GM23338 (cell line): ENCODE data around the gene WDR54. TPM values are rescaled to one million over a fixed set of nuclear protein-coding genes. Genes with fewer than 3 reads are reported as not detected.

Experiments
- ATAC-seq: fragments of 200-7000 bp; cut with Tn5 transposase; 3 replicates; pipeline ENCODE4 v1.9.1; 2020
- DNase-seq: peaks from one replicate; pipeline ENCODE4 v3.0.0-alpha.2; 2015; ENCODE audit warnings: low spot score
- H2AFZ ChIP-seq: fragments of 200-600 bp; sonication (generic); 2 replicates; pipeline ENCODE4 v1.8.0; 2016; ENCODE audit warnings: antibody characterized with exemption, mild to moderate bottlenecking, moderate library complexity
- H3F3A ChIP-seq: fragments of 200-600 bp; sonication (generic); replicated peaks from 2 replicates; pipeline ENCODE4 v1.8.0; 2017; ENCODE audit warnings: antibody characterized with exemption, mixed run types, low read depth
- H3K27ac ChIP-seq: fragments of 200-600 bp; sonication (generic); 2 replicates; pipeline ENCODE4 v1.6.1; 2016; ENCODE audit warnings: low read depth
- H3K27me3 ChIP-seq: fragments of 200-600 bp; sonication (generic); 2 replicates; pipeline ENCODE4 v1.8.0; 2016; ENCODE audit warnings: mild to moderate bottlenecking, mixed run types, moderate library complexity; ENCODE audit not compliant: insufficient read depth
- H3K36me3 ChIP-seq: fragments of 200-600 bp; sonication (generic); 2 replicates; pipeline ENCODE4 v1.8.0; 2016; ENCODE audit warnings: mild to moderate bottlenecking; ENCODE audit not compliant: insufficient read depth
- H3K4me1 ChIP-seq: fragments of 200-600 bp; sonication (generic); 2 replicates; pipeline ENCODE4 v1.8.0; 2016; ENCODE audit warnings: mild to moderate bottlenecking, moderate library complexity; ENCODE audit not compliant: insufficient read depth
- H3K4me2 ChIP-seq: fragments of 200-600 bp; sonication (generic); 2 replicates; pipeline ENCODE4 v1.7.1; 2017; ENCODE audit warnings: mixed run types
- H3K4me3 ChIP-seq: fragments of 200-600 bp; sonication (generic); 2 replicates; pipeline ENCODE4 v1.6.1; 2016; ENCODE audit warnings: mixed run types
- H3K79me2 ChIP-seq: fragments of 200-600 bp; sonication (generic); replicated peaks from 2 replicates; pipeline ENCODE4 v1.8.0; 2017; ENCODE audit warnings: mild to moderate bottlenecking; ENCODE audit not compliant: insufficient read depth
- H3K9me2 ChIP-seq: fragments of 200-600 bp; sonication (generic); 2 replicates; pipeline ENCODE4 v1.8.0; 2017; ENCODE audit not compliant: insufficient read depth
- H4K20me1 ChIP-seq: fragments of 200-600 bp; sonication (generic); replicated peaks from 2 replicates; pipeline ENCODE4 v1.8.0; 2017; ENCODE audit warnings: mild to moderate bottlenecking; ENCODE audit not compliant: insufficient read depth
- H3K27ac Mint-ChIP-seq: 2 replicates; pipeline ENCODE4 v1.8.0; 2020; ENCODE audit warnings: inconsistent platforms, mild to moderate bottlenecking, moderate library complexity, mixed read lengths
- H3K27me3 Mint-ChIP-seq: 3 replicates; pipeline ENCODE4 v1.8.0; 2022; ENCODE audit warnings: low read depth, mild to moderate bottlenecking, moderate library complexity, mixed read lengths, inconsistent platforms; ENCODE audit not compliant: insufficient read depth, poor library complexity
- H3K36me3 Mint-ChIP-seq: 3 replicates; pipeline ENCODE4 v1.8.0; 2021; ENCODE audit warnings: low read depth, mild to moderate bottlenecking, inconsistent platforms, moderate library complexity, mixed read lengths
- H3K4me1 Mint-ChIP-seq: 3 replicates; pipeline ENCODE4 v1.8.0; 2020; ENCODE audit warnings: mild to moderate bottlenecking, inconsistent platforms, mixed read lengths
- H3K4me3 Mint-ChIP-seq: 3 replicates; pipeline ENCODE4 v1.8.0; 2021; ENCODE audit warnings: moderate library complexity, mild to moderate bottlenecking, inconsistent platforms, mixed read lengths
- H3K9me3 Mint-ChIP-seq: 3 replicates; pipeline ENCODE4 v1.8.0; 2020; ENCODE audit warnings: moderate library complexity, mild to moderate bottlenecking, inconsistent platforms, mixed read lengths
- CREB1 ChIP-seq: fragments of 250-450 bp; sonication (Bioruptor Pico); IDR thresholded peaks from 2 replicates; pipeline ENCODE4 v1.5.0; 2020; ENCODE audit warnings: low read depth, mild to moderate bottlenecking, moderate library complexity
- CTCF ChIP-seq, 2 experiments: fragments of 200-600 bp in 1 of 2; sonication (generic) in 1 of 2; conservative IDR thresholded peaks; 2 replicates each; pipeline versions ENCODE4 v1.5.1 to v1.6.1; 2016 to 2017; ENCODE audit warnings: antibody characterized with exemption in 2 of 2, low read depth in 2 of 2, mild to moderate bottlenecking in 2 of 2, moderate library complexity in 1 of 2
- ETS1 ChIP-seq: IDR thresholded peaks from 2 replicates; pipeline ENCODE4 v1.6.1; 2016; ENCODE audit warnings: antibody characterized with exemption
- EZH2 ChIP-seq: fragments of 200-600 bp; sonication (generic); IDR thresholded peaks from one replicate; pipeline ENCODE4 v1.8.0; 2017; ENCODE audit warnings: antibody characterized with exemption, mild to moderate bottlenecking, low read depth; ENCODE audit not compliant: unreplicated experiment
- EZH2phosphoT487 ChIP-seq: fragments of 200-600 bp; sonication (generic); IDR thresholded peaks from one replicate; pipeline ENCODE4 v1.8.1; 2018; ENCODE audit warnings: antibody characterized with exemption; ENCODE audit not compliant: unreplicated experiment
- JUNB ChIP-seq: IDR thresholded peaks from one replicate; pipeline ENCODE4 v1.6.1; 2016; ENCODE audit warnings: antibody characterized with exemption; ENCODE audit not compliant: unreplicated experiment
- NANOG ChIP-seq: IDR thresholded peaks from 2 replicates; pipeline ENCODE4 v1.6.1; 2016; ENCODE audit warnings: antibody characterized with exemption, borderline replicate concordance
- POLR2AphosphoS5 ChIP-seq: IDR thresholded peaks from 2 replicates; pipeline ENCODE4 v1.6.1; 2016; ENCODE audit warnings: antibody characterized with exemption, low read depth
- REST ChIP-seq: IDR thresholded peaks from one replicate; pipeline ENCODE4 v1.6.1; 2018; ENCODE audit warnings: antibody characterized with exemption; ENCODE audit not compliant: unreplicated experiment
- STAT1 ChIP-seq: IDR thresholded peaks from one replicate; pipeline ENCODE4 v1.6.1; 2016; ENCODE audit warnings: antibody characterized with exemption; ENCODE audit not compliant: unreplicated experiment
- ZNF114 ChIP-seq: fragments of 250-450 bp; sonication (Bioruptor Pico); IDR thresholded peaks from 2 replicates; pipeline ENCODE4 v1.5.0; 2020; ENCODE audit warnings: mild to moderate bottlenecking, moderate library complexity
- ZNF331 ChIP-seq: fragments of 250-450 bp; sonication (Bioruptor Pico); IDR thresholded peaks from 2 replicates; pipeline ENCODE4 v1.5.0; 2020; ENCODE audit warnings: low read depth, mild to moderate bottlenecking, moderate library complexity
- ZNF462 ChIP-seq: fragments of 250-450 bp; sonication (Bioruptor Pico); IDR thresholded peaks from 2 replicates; pipeline ENCODE4 v1.5.0; 2020; ENCODE audit warnings: mild to moderate bottlenecking, moderate library complexity
- polyA plus RNA-seq: library from polyadenylated mRNA; unstranded; fragments of >200 nt; fragmentation: Nextera tagmentation; extraction: Ambion mirVana; gene quantifications from 2 replicates; pipeline ENCODE4 v1.2.1, GENCODE V29; 2016
- total RNA-seq: library from RNA; depleted of rRNA; stranded (reverse); fragments of >200 nt; shearing (Covaris generic); gene quantifications from 2 replicates; pipeline ENCODE4 v1.2.3, GENCODE V29; 2014

WDR54 gene
- total and polyA plus RNA-seq, 2 experiments from 2014 or later: 41.3 to 42.6 TPM

- Histone ChIP-seq H3F3A (peaks cover 6% of the 10 kb centered on the region; the same call in 1 of the 2 replicates), H3K36me3 (no peaks in the 10 kb centered on the region), H3K27ac (no peak overlapping the region), H3K9me2 (no peaks in the 10 kb centered on the region), H2AFZ (no peak overlapping the region), H3K79me2 (no peaks in the 10 kb centered on the region), H3K4me1 (peaks cover 16% of the 10 kb centered on the region), H4K20me1 (no peaks in the 10 kb centered on the region), H3K4me2 (no peak overlapping the region), H3K4me3 (no peak overlapping the region), H3K27me3 (peaks cover 42% of the 10 kb centered on the region)
- Mint-ChIP-seq H3K9me3 (no peaks in the 10 kb centered on the region), H3K27me3 (peaks cover 48% of the 10 kb centered on the region), H3K4me1 (peaks cover 17% of the 10 kb centered on the region), H3K4me3 (no peak overlapping the region), H3K27ac (no peak overlapping the region), H3K36me3 (no peaks in the 10 kb centered on the region; the same call in 2 of the 3 replicates)
- DNase-seq (no peak), ATAC-seq (no peak)
- TF ChIP-seq ZNF462 (CRISPR knock-in tag) (no peak), EZH2phosphoT487 (no peak), POLR2AphosphoS5 (no peak), ZNF331 (no peak), NANOG (no peak), STAT1 (no peak), JUNB (no peak), ZNF114 (no peak), CTCF (conservative IDR thresholded peaks at IDR 0.05; ENCODE audit: low read depth in 2 of 2) (no peak), ETS1 (no peak), REST (no peak), EZH2 (no peak), CREB1 (CRISPR knock-in tag) (no peak)
Measured at GRCh38 chr2:74417763-74418162, 3.8 kb upstream of the WDR54 start.
